ENCODE results near the gene LAMB1. TPM values are rescaled to one million over a fixed set of nuclear protein-coding genes. Genes with fewer than 3 reads are reported as not detected.

Gene LAMB1
- total and polyA plus RNA-seq, 2 of the 13 experiments (the other 11 are each of a cell fraction or from before 2014, with no cell fraction given): 109 to 124 TPM

GRCh38 chr7:107972075-107972482 is 30.9 kb downstream of the LAMB1 start (continued):
- TF ChIP-seq ZNF44 (CRISPR knock-in tag; IDR thresholded peaks at IDR 0.05): no peak
- no peak for TF ChIP-seq ZNF891 (CRISPR knock-in tag; IDR thresholded peaks at IDR 0.05)
- no peak for TF ChIP-seq ZNF878 (CRISPR knock-in tag; IDR thresholded peaks at IDR 0.05)
- TF ChIP-seq POGK (CRISPR knock-in tag; conservative IDR thresholded peaks at IDR 0.05): peak; percentile 60; the same call in 1 of the 2 replicates
- TF ChIP-seq PAXIP1 (CRISPR knock-in tag; conservative IDR thresholded peaks at IDR 0.05): peak; percentile 71
- no peak for TF ChIP-seq RBM39 (IDR thresholded peaks at IDR 0.05; ENCODE audit: low read depth, low read length, poor library complexity, severe bottlenecking)
- TF ChIP-seq SOX5 (CRISPR knock-in tag; IDR thresholded peaks at IDR 0.05; ENCODE audit: borderline replicate concordance): peak; percentile 84
- TF ChIP-seq FIP1L1 (IDR thresholded peaks at IDR 0.05; ENCODE audit: borderline replicate concordance, insufficient read depth, low read depth, low read length): no peak
- no peak for TF ChIP-seq DZIP1 (CRISPR knock-in tag; IDR thresholded peaks at IDR 0.05)
- no peak for TF ChIP-seq CREB3 (CRISPR knock-in tag; IDR thresholded peaks at IDR 0.05)
- no peak for TF ChIP-seq HDAC6 (IDR thresholded peaks at IDR 0.05; ENCODE audit: low read depth, low read length)
- no peak for TF ChIP-seq ZBTB7B (CRISPR knock-in tag; IDR thresholded peaks at IDR 0.05)
- TF ChIP-seq POGZ (CRISPR knock-in tag; IDR thresholded peaks at IDR 0.05): peak; percentile 48
- TF ChIP-seq ZNF367 (CRISPR knock-in tag; IDR thresholded peaks at IDR 0.05; ENCODE audit: borderline replicate concordance): no peak
- TF ChIP-seq FOSL2 (CRISPR knock-in tag; IDR thresholded peaks at IDR 0.05): peak; percentile 81
- no peak for TF ChIP-seq ATRX (CRISPR knock-in tag; IDR thresholded peaks at IDR 0.05; ENCODE audit: borderline replicate concordance)
- TF ChIP-seq KDM5A (IDR thresholded peaks at IDR 0.05; ENCODE audit: borderline replicate concordance, low read length): no peak
- TF ChIP-seq ZUFSP (CRISPR knock-in tag; IDR thresholded peaks at IDR 0.05; ENCODE audit: borderline replicate concordance): no peak

Measured in HepG2 (cell line).